Trophoblast cell (in vitro differentiated cells and primary cell): ENCODE measurements around the gene FBXW5.

Experiments
- DNase-seq, 2 donors: peaks; one replicate each; pipeline ENCODE4 v3.0.0-alpha.2; 2016
- H2AFZ ChIP-seq: 2 replicates; pipeline ENCODE4 v1.6.1; 2013; ENCODE audit warnings: low read length, moderate library complexity, mild to moderate bottlenecking; ENCODE audit not compliant: insufficient read depth, poor library complexity
- H2AK5ac ChIP-seq: 2 replicates; pipeline ENCODE4 v1.6.1; 2013; ENCODE audit warnings: mild to moderate bottlenecking, low read length
- H2BK120ac ChIP-seq: 2 replicates; pipeline ENCODE4 v1.6.1; 2013; ENCODE audit warnings: low read length, mild to moderate bottlenecking, moderate library complexity; ENCODE audit not compliant: insufficient read depth, poor library complexity
- H2BK12ac ChIP-seq: 2 replicates; pipeline ENCODE4 v1.6.1; 2013; ENCODE audit warnings: mild to moderate bottlenecking, low read length, moderate library complexity
- H2BK5ac ChIP-seq: 2 replicates; pipeline ENCODE4 v1.6.1; 2013; ENCODE audit warnings: low read length, low read depth, moderate library complexity, mild to moderate bottlenecking; ENCODE audit not compliant: poor library complexity
- H3K14ac ChIP-seq: 2 replicates; pipeline ENCODE4 v1.6.1; 2013; ENCODE audit warnings: mild to moderate bottlenecking, low read length
- H3K18ac ChIP-seq: 2 replicates; pipeline ENCODE4 v1.6.1; 2013; ENCODE audit warnings: mild to moderate bottlenecking, low read length
- H3K23ac ChIP-seq: 2 replicates; pipeline ENCODE4 v1.6.1; 2013; ENCODE audit warnings: low read length
- H3K27ac ChIP-seq: 2 replicates; pipeline ENCODE4 v1.5.1; 2013; ENCODE audit warnings: low read depth, mild to moderate bottlenecking, inconsistent platforms, low read length, moderate library complexity
- H3K27me3 ChIP-seq: 2 replicates; pipeline ENCODE4 v1.6.1; 2013; ENCODE audit warnings: inconsistent platforms, mild to moderate bottlenecking, low read length, moderate library complexity; ENCODE audit not compliant: insufficient read depth
- H3K36me3 ChIP-seq, 2 experiments: 1 replicate in 1 of 2; 2 replicates in 1 of 2; pipeline ENCODE4 v1.6.1; 2013; ENCODE audit warnings: low read length in 2 of 2, mild to moderate bottlenecking in 2 of 2, moderate library complexity in 1 of 2; ENCODE audit not compliant: insufficient read depth in 2 of 2, control insufficient read depth in 1 of 2
- H3K4ac ChIP-seq: 2 replicates; pipeline ENCODE4 v1.6.1; 2013; ENCODE audit warnings: low read depth, mild to moderate bottlenecking, low read length, moderate library complexity
- H3K4me1 ChIP-seq, 2 experiments: 1 replicate in 1 of 2; 2 replicates in 1 of 2; pipeline ENCODE4 v1.6.1; 2013; ENCODE audit warnings: low read length in 2 of 2, mild to moderate bottlenecking in 2 of 2, moderate library complexity in 1 of 2; ENCODE audit not compliant: insufficient read depth in 2 of 2, control insufficient read depth in 1 of 2
- H3K4me2 ChIP-seq: 2 replicates; pipeline ENCODE4 v1.6.1; 2013; ENCODE audit warnings: inconsistent platforms, mild to moderate bottlenecking, low read length, moderate library complexity
- H3K4me3 ChIP-seq: 2 replicates; pipeline ENCODE4 v1.5.1; 2013; ENCODE audit warnings: mild to moderate bottlenecking, low read depth, low read length, inconsistent platforms
- H3K79me1 ChIP-seq: one replicate; pipeline ENCODE4 v1.6.1; 2013; ENCODE audit warnings: low read length
- H3K79me2 ChIP-seq: 2 replicates; pipeline ENCODE4 v1.6.1; 2013; ENCODE audit warnings: low read length, mild to moderate bottlenecking; ENCODE audit not compliant: control insufficient read depth, insufficient read depth, poor library complexity
- H3K9ac ChIP-seq: 2 replicates; pipeline ENCODE4 v1.6.1; 2013; ENCODE audit warnings: mild to moderate bottlenecking, low read length
- H3K9me3 ChIP-seq: 2 replicates; pipeline ENCODE4 v1.6.1; 2013; ENCODE audit warnings: low read depth, mild to moderate bottlenecking, control low read depth, inconsistent platforms, low read length; ENCODE audit not compliant: insufficient read depth
- H4K12ac ChIP-seq: 2 replicates; pipeline ENCODE4 v1.6.1; 2013; ENCODE audit warnings: low read depth, mild to moderate bottlenecking, low read length, moderate library complexity
- H4K8ac ChIP-seq: 2 replicates; pipeline ENCODE4 v1.6.1; 2013; ENCODE audit warnings: low read depth, mild to moderate bottlenecking, low read length, moderate library complexity
- H4K91ac ChIP-seq: one replicate; pipeline ENCODE4 v1.6.1; 2013; ENCODE audit warnings: low read depth, mild to moderate bottlenecking, low read length, moderate library complexity
- WGBS: extraction: QIAGEN DNeasy Blood & Tissue Kit; methylation state at CpG from one replicate; pipeline ENCODE4 v1.1.7; 2013; ENCODE audit warnings: missing lambda C conversion rate; ENCODE audit not compliant: insufficient read length, insufficient coverage; ENCODE audit errors: extremely low coverage; 5-methylcytosine and 5-hydroxymethylcytosine counted together

Gene FBXW5

GRCh38 chr9:136971746-136972145 lies 27.2 kb upstream of the FBXW5 start:
- Histone ChIP-seq H3K9me3 (no peaks in the 10 kb centered on the region), H4K8ac (no peak overlapping the region), H3K36me3 (no peaks in the 10 kb centered on the region), H2BK120ac (peak overlapping the region; percentile 0), H4K91ac (peak overlapping the region; percentile 69), H3K14ac (no peak overlapping the region), H2BK12ac (no peak overlapping the region), H3K4me2 (no peak overlapping the region), H3K23ac (no peak overlapping the region), H4K12ac (no peak overlapping the region), H3K79me1 (peaks cover 9% of the 10 kb centered on the region), H3K4ac (no peak overlapping the region), H3K9ac (no peak overlapping the region), H2AK5ac (no peak overlapping the region), H3K27ac (peak overlapping the region; percentile 1), H3K27me3 (no peaks in the 10 kb centered on the region), H3K18ac (no peak overlapping the region), H3K79me2 (no peaks in the 10 kb centered on the region), H3K4me1 (no peaks in the 10 kb centered on the region), H3K4me3 (no peak overlapping the region), H2BK5ac (no peak overlapping the region), H2AFZ (no peak overlapping the region)
- WGBS = no CpG with 5 or more reads among the region's 14 CpGs
- no peak for DNase-seq

GRCh38 chr9:136970361-136970760 lies 25.8 kb upstream of the FBXW5 start:
- no peak overlapping the region for H3K23ac ChIP-seq
- H3K14ac ChIP-seq = no peak overlapping the region
- no peak overlapping the region for H2AFZ ChIP-seq
- H3K4me2 ChIP-seq = no peak overlapping the region
- H2BK120ac ChIP-seq = no peak overlapping the region
- no peak overlapping the region for H2AK5ac ChIP-seq
- H4K8ac ChIP-seq = no peak overlapping the region
- no peaks in the 10 kb centered on the region for H3K79me2 ChIP-seq
- H2BK5ac ChIP-seq = no peak overlapping the region
- peaks cover 9% of the 10 kb centered on the region for H3K79me1 ChIP-seq
- no peaks in the 10 kb centered on the region for H3K36me3 ChIP-seq
- H3K18ac ChIP-seq = no peak overlapping the region
- H4K12ac ChIP-seq = no peak overlapping the region
- no peak overlapping the region for H2BK12ac ChIP-seq
- H3K4me1 ChIP-seq = no peaks in the 10 kb centered on the region
- no peaks in the 10 kb centered on the region for H3K9me3 ChIP-seq
- no peak for DNase-seq
- no peak overlapping the region for H3K27ac ChIP-seq
- no peaks in the 10 kb centered on the region for H3K27me3 ChIP-seq
- no peak overlapping the region for H3K4me3 ChIP-seq
- WGBS = no CpG with 5 or more reads among the region's 11 CpGs
- H4K91ac ChIP-seq = peak overlapping the region; percentile 74
- H3K9ac ChIP-seq = no peak overlapping the region
- H3K4ac ChIP-seq = no peak overlapping the region

- Histone ChIP-seq H3K9me3 (no peaks in the 10 kb centered on the region), H3K79me1 (peaks cover 9% of the 10 kb centered on the region), H3K4me3 (no peak overlapping the region), H3K4me1 (no peaks in the 10 kb centered on the region), H3K4ac (no peak overlapping the region), H3K18ac (no peak overlapping the region), H3K27me3 (no peaks in the 10 kb centered on the region), H2AFZ (no peak overlapping the region), H3K9ac (no peak overlapping the region), H3K79me2 (no peaks in the 10 kb centered on the region), H4K8ac (peak overlapping the region; percentile 29), H3K4me2 (no peak overlapping the region), H2BK120ac (peak overlapping the region; percentile 20), H3K14ac (no peak overlapping the region), H2BK12ac (no peak overlapping the region), H2AK5ac (no peak overlapping the region), H2BK5ac (no peak overlapping the region), H4K12ac (no peak overlapping the region), H4K91ac (peak overlapping the region; percentile 74), H3K23ac (no peak overlapping the region), H3K36me3 (no peaks in the 10 kb centered on the region), H3K27ac (no peak overlapping the region)
- no CpG with 5 or more reads among the region's 5 CpGs for WGBS
- no peak for DNase-seq
These were observed 25.2 kb upstream of the FBXW5 start for GRCh38 chr9:136969774-136970173.

- no CpG with 5 or more reads among the region's 17 CpGs for WGBS
- H3K4ac ChIP-seq = no peak overlapping the region
- H2BK5ac ChIP-seq = no peak overlapping the region
- H2BK120ac ChIP-seq = peak overlapping the region; percentile 30
- H3K23ac ChIP-seq = no peak overlapping the region
- H4K8ac ChIP-seq = peak overlapping the region; percentile 31
- no peaks in the 10 kb centered on the region for H3K4me1 ChIP-seq
- H3K4me2 ChIP-seq = no peak overlapping the region
- no peak overlapping the region for H3K4me3 ChIP-seq
- H3K9me3 ChIP-seq = no peaks in the 10 kb centered on the region
- peak overlapping the region; percentile 55 for H4K91ac ChIP-seq
- no peak overlapping the region for H3K18ac ChIP-seq
- peaks cover 9% of the 10 kb centered on the region for H3K79me1 ChIP-seq
- H3K27me3 ChIP-seq = no peaks in the 10 kb centered on the region
- no peak overlapping the region for H3K27ac ChIP-seq
- H3K9ac ChIP-seq = no peak overlapping the region
- no peak overlapping the region for H2AK5ac ChIP-seq
- H4K12ac ChIP-seq = no peak overlapping the region
- H2BK12ac ChIP-seq = no peak overlapping the region
- no peaks in the 10 kb centered on the region for H3K36me3 ChIP-seq
- no peak for DNase-seq
- H2AFZ ChIP-seq = no peak overlapping the region
- no peak overlapping the region for H3K14ac ChIP-seq
- H3K79me2 ChIP-seq = no peaks in the 10 kb centered on the region
These were observed 24.6 kb upstream of the FBXW5 start for GRCh38 chr9:136969150-136969549.
